Large intestine (tissue), 3 donors: ENCODE measurements around the gene AMBRA1. TPM values are rescaled to one million over a fixed set of nuclear protein-coding genes. Genes with fewer than 3 reads are reported as not detected.
A peak's percentile ranks its signal among the peaks of the same experiment; 100 is the strongest.
"Not testable (repeated sequence)": the region's sequence is repeated elsewhere in the genome, so short reads cannot be mapped to it uniquely, and the experiment has no call there.

Source experiments
- DNase-seq, 2 donors: peaks; one replicate each; pipeline versions ENCODE4 v3.0.0 to v3.0.0-alpha.2; 2013
- H3K27ac ChIP-seq: one replicate; pipeline ENCODE4 v1.5.1; 2013; ENCODE audit warnings: low read length
- H3K27me3 ChIP-seq: 2 replicates; pipeline ENCODE4 v1.6.1; 2013; ENCODE audit warnings: low read length; ENCODE audit not compliant: control insufficient read depth, insufficient read depth
- H3K36me3 ChIP-seq: 2 replicates; pipeline ENCODE4 v1.6.1; 2013; ENCODE audit warnings: low read length; ENCODE audit not compliant: control insufficient read depth, insufficient read depth
- H3K4me1 ChIP-seq: one replicate; pipeline ENCODE4 v1.6.1; 2013; ENCODE audit warnings: low read length; ENCODE audit not compliant: control insufficient read depth, insufficient read depth
- H3K4me3 ChIP-seq: one replicate; pipeline ENCODE4 v1.5.1; 2013; ENCODE audit warnings: low read length
- H3K9me3 ChIP-seq: one replicate; pipeline ENCODE4 v1.6.1; 2013; ENCODE audit warnings: mild to moderate bottlenecking, low read depth, low read length, moderate library complexity; ENCODE audit not compliant: control insufficient read depth
- WGBS: methylation state at CpG from one replicate; pipeline ENCODE4 v1.1.5; 2013; ENCODE audit warnings: low lambda C conversion rate; ENCODE audit not compliant: insufficient coverage; 5-methylcytosine and 5-hydroxymethylcytosine counted together
- polyA plus RNA-seq: library from polyadenylated mRNA; unstranded; fragments of 120-200 nt; gene quantifications from one replicate; pipeline ENCODE4 v1.2.1, GENCODE V29; 2013

The AMBRA1 gene
- polyA plus RNA-seq, 1 donor, result 20.2 TPM

- no peaks in the 10 kb centered on the region for H3K9me3 ChIP-seq
- H3K27ac ChIP-seq, result peak overlapping the region; percentile 63
- no CpG with 5 or more reads among the region's 5 CpGs for WGBS
- peak; percentile 43 to 84 for DNase-seq
- peaks cover 23% of the 10 kb centered on the region for H3K4me1 ChIP-seq
- no peak overlapping the region for H3K4me3 ChIP-seq
- H3K36me3 ChIP-seq, result no peaks in the 10 kb centered on the region
- H3K27me3 ChIP-seq, result no peaks in the 10 kb centered on the region
These were observed 71.0 kb downstream of the AMBRA1 start for GRCh38 chr11:46522682-46523281.

DNA sequence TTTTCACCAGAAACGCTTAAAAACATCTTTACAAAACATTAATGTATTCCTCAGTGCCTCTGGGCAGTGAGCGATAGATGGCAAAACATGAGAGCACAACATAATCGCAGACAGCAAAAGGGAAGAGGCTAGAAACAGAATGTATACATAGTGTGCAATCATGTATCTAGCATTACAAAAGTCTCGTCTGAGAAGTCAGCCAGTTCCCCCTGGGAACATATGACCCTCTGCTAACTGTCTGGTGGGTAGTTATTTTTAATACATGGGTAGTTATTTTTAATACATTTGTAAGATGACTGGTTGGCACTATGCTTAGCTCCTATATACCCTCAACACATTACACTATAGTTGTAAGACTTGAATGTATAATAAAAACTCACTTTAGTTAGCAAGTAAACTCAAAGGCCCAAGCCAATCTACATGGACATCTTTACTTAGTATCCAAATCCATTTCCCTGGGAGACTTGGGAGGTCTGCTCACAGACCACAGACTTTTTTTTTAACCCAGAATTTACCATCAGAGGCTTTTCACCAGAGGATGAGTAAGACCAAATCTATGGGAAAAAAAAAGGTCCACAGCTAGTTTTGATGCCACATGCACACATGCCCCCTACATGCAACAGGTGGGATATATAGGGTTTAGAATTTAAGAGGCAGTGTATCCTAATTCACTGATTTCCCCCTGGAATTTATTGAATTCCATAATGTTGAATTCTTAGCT, 71.7 kb downstream of the AMBRA1 start:
- 86% methylated on average over 1 of the region's 4 CpGs for WGBS
- DNase-seq, result no peak
- no peak overlapping the region for H3K4me3 ChIP-seq
- no peaks in the 10 kb centered on the region for H3K36me3 ChIP-seq
- H3K27ac ChIP-seq, result peak overlapping the region; percentile 63
- peaks cover 23% of the 10 kb centered on the region for H3K4me1 ChIP-seq
- no peaks in the 10 kb centered on the region for H3K27me3 ChIP-seq
- H3K9me3 ChIP-seq, result no peaks in the 10 kb centered on the region

DNA sequence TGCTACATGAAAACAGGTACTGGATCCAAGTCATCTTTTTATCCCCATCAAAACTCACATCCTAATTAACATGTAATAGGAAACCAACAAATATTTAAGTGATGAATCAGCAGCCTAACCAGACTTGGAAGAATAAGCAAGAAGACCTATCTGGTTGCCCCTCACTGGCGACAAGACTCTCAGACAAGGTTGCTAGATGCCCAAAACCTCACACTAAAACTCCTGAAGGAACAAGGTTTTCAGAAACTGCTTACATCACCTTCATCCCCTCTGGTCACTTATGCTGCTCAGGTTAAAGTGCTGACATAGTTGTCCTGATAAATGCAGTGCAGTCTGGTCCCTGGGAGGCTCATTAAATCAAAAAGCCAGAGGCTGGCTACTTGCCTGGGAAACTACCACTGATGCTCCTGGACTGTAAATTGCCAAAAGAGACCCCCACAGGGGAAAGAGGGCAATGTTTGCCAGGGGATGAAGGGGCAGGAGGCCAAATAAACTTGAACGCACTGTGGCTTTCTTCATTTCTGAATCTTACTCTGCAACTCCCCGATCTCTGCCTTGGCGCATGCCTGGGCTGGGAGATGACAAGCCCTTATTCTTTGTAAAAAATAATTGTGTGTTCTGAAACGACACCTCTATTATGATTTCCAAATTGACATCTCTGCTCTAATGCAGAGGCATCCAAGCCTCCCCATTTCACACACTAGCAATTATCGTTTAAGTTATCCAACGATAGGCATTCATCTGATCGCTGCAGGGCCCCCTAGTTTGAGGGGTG, 72.7 kb downstream of the AMBRA1 start:
- WGBS, result 83% methylated on average over 2 of the region's 8 CpGs
- H3K27ac ChIP-seq, result no peak overlapping the region

GRCh38 chr11:46519351-46519750, 74.5 kb downstream of the AMBRA1 start:
- no CpG with 5 or more reads among the region's 3 CpGs for WGBS
- H3K9me3 ChIP-seq, result no peaks in the 10 kb centered on the region
- no peaks in the 10 kb centered on the region for H3K27me3 ChIP-seq
- H3K36me3 ChIP-seq, result no peaks in the 10 kb centered on the region
- no peak overlapping the region for H3K4me3 ChIP-seq
- no peak overlapping the region for H3K27ac ChIP-seq
- H3K4me1 ChIP-seq, result peaks cover 23% of the 10 kb centered on the region
- no peak for DNase-seq

More for the DNA sequence above, 72.7 kb downstream of the AMBRA1 start:
- Histone ChIP-seq H3K36me3 (no peaks in the 10 kb centered on the region), H3K9me3 (no peaks in the 10 kb centered on the region), H3K4me3 (no peak overlapping the region), H3K4me1 (peaks cover 23% of the 10 kb centered on the region), H3K27me3 (no peaks in the 10 kb centered on the region)
- DNase-seq, result no peak

- not testable (repeated sequence) for H3K27ac ChIP-seq, H3K9me3 ChIP-seq, DNase-seq, H3K27me3 ChIP-seq, H3K4me3 ChIP-seq, H3K36me3 ChIP-seq
- 80% methylated on average over 2 of the region's 7 CpGs for WGBS
- H3K4me1 ChIP-seq, result peaks cover 20% of the 10 kb centered on the region
These were observed 74.9 kb downstream of the AMBRA1 start for GRCh38 chr11:46518928-46519327.

- Histone ChIP-seq H3K9me3 (no peaks in the 10 kb centered on the region), H3K4me3 (no peak overlapping the region), H3K4me1 (peaks cover 10% of the 10 kb centered on the region), H3K27me3 (no peaks in the 10 kb centered on the region), H3K36me3 (peaks cover 2% of the 10 kb centered on the region), H3K27ac (peak overlapping the region; percentile 36)
- WGBS, result no CpG with 5 or more reads among the region's 1 CpG
- no peak for DNase-seq
These were observed 79.5 kb downstream of the AMBRA1 start for GRCh38 chr11:46514370-46514769.

GRCh38 chr11:46513934-46514342, 79.9 kb downstream of the AMBRA1 start:
- Histone ChIP-seq H3K27ac (peak overlapping the region; percentile 36), H3K27me3 (no peaks in the 10 kb centered on the region), H3K36me3 (peaks cover 2% of the 10 kb centered on the region), H3K4me1 (peaks cover 10% of the 10 kb centered on the region), H3K4me3 (no peak overlapping the region), H3K9me3 (no peaks in the 10 kb centered on the region)
- WGBS, result no CpG with 5 or more reads among the region's 3 CpGs
- peak in 1 of 2 donors; percentile 37 for DNase-seq

- no peaks in the 10 kb centered on the region for H3K27me3 ChIP-seq
- no peak overlapping the region for H3K27ac ChIP-seq
- peaks cover 10% of the 10 kb centered on the region for H3K4me1 ChIP-seq
- no peak overlapping the region for H3K4me3 ChIP-seq
- H3K36me3 ChIP-seq, result peaks cover 11% of the 10 kb centered on the region
- H3K9me3 ChIP-seq, result no peaks in the 10 kb centered on the region
- no peak for DNase-seq
- WGBS, result no CpG with 5 or more reads among the region's 5 CpGs
These were observed 81.5 kb downstream of the AMBRA1 start for GRCh38 chr11:46512261-46512881.

GRCh38 chr11:46511342-46511741, 82.5 kb downstream of the AMBRA1 start:
- Histone ChIP-seq H3K4me3 (no peak overlapping the region), H3K36me3 (peaks cover 12% of the 10 kb centered on the region), H3K9me3 (no peaks in the 10 kb centered on the region), H3K4me1 (peaks cover 14% of the 10 kb centered on the region), H3K27ac (peak overlapping the region; percentile 58), H3K27me3 (no peaks in the 10 kb centered on the region)
- WGBS, result no CpG with 5 or more reads among the region's 2 CpGs
- peak; percentile 33 to 71 for DNase-seq

GRCh38 chr11:46508360-46508759, 85.5 kb downstream of the AMBRA1 start:
- H3K27ac ChIP-seq, result no peak overlapping the region
- H3K36me3 ChIP-seq, result peaks cover 19% of the 10 kb centered on the region
- WGBS, result 100% methylated on average over 1 of the region's 1 CpG
- H3K4me3 ChIP-seq, result no peak overlapping the region
- peaks cover 26% of the 10 kb centered on the region for H3K4me1 ChIP-seq
- H3K9me3 ChIP-seq, result no peaks in the 10 kb centered on the region
- no peak for DNase-seq
- no peaks in the 10 kb centered on the region for H3K27me3 ChIP-seq
